DND-41 (cell line): ENCODE data around the gene PCK2.

Source experiments
- CTCF ChIP-seq: IDR thresholded peaks from 2 replicates; pipeline ENCODE4 v1.5.1; 2012; ENCODE audit warnings: borderline replicate concordance, low read length, moderate library complexity, mild to moderate bottlenecking; ENCODE audit not compliant: poor library complexity, severe bottlenecking; ENCODE audit errors: extremely low read depth
- EZH2 ChIP-seq: IDR thresholded peaks from 3 replicates; pipeline ENCODE4 v1.6.1; 2012; ENCODE audit warnings: borderline replicate concordance, low read depth, mild to moderate bottlenecking, moderate library complexity, low read length, inconsistent platforms; ENCODE audit not compliant: severe bottlenecking

GRCh38 chr14:24139272-24139934 is 45.3 kb downstream of the PCK2 start:
- TF ChIP-seq CTCF (no peak), EZH2 (no peak)
